NB4 (cell line): Measurements from ENCODE around the gene SLC12A4.

Source experiments
- MYC ChIP-seq: IDR thresholded peaks from 2 replicates; pipeline ENCODE4 v1.6.1; 2011; ENCODE audit warnings: low read depth, low read length
- POLR2A ChIP-seq: IDR thresholded peaks from 2 replicates; pipeline ENCODE4 v1.6.1; 2011; ENCODE audit warnings: mild to moderate bottlenecking; ENCODE audit not compliant: insufficient read length; ENCODE audit errors: extremely low read depth
- TF ChIP-seq, protein P1 (sequence below): IDR thresholded peaks from one replicate; pipeline ENCODE4 v1.5.1; 2012; ENCODE audit warnings: low read depth, low read length

DNA sequence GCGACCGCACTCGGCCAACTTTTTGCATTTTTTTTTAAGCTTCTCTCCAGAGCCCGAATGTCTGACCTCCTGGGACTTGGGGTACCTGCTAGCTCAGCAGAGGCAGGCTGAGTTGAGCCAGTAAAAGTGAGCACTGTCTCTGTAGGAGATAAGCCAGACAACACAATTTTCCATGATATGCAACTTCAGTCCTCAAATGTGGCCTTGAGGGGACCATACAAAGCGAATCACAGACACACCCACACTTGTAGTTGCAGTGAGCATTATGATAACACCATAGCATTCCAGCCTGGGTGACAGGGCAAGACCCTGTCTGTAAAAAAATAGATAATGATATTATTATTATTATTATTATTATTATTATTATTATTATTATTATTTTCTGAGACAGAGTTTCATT is 28.2 kb upstream of the SLC12A4 start:
- TF ChIP-seq, protein P1, sequence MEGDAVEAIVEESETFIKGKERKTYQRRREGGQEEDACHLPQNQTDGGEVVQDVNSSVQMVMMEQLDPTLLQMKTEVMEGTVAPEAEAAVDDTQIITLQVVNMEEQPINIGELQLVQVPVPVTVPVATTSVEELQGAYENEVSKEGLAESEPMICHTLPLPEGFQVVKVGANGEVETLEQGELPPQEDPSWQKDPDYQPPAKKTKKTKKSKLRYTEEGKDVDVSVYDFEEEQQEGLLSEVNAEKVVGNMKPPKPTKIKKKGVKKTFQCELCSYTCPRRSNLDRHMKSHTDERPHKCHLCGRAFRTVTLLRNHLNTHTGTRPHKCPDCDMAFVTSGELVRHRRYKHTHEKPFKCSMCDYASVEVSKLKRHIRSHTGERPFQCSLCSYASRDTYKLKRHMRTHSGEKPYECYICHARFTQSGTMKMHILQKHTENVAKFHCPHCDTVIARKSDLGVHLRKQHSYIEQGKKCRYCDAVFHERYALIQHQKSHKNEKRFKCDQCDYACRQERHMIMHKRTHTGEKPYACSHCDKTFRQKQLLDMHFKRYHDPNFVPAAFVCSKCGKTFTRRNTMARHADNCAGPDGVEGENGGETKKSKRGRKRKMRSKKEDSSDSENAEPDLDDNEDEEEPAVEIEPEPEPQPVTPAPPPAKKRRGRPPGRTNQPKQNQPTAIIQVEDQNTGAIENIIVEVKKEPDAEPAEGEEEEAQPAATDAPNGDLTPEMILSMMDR = no peak
- TF ChIP-seq POLR2A (no peak), MYC (no peak)
